PC-3 (cell line): ENCODE results near the gene ALPG. TPM values are rescaled to one million over a fixed set of nuclear protein-coding genes. Genes with fewer than 3 reads are reported as not detected.
"Not testable (repeated sequence)": the region's sequence is repeated elsewhere in the genome, so short reads cannot be mapped to it uniquely, and the experiment has no call there.

Experiments
- ATAC-seq: fragments of 200-7000 bp; cut with Tn5 transposase; 2 replicates; pipeline ENCODE4 v1.9.1; 2020; ENCODE audit warnings: mild to moderate bottlenecking, moderate library complexity
- BruUV-seq: library from RNA; stranded (reverse); fragments of 400-500 nt; replicated peaks from 2 replicates; lab custom pipeline; 2021; lab: Mats Ljungman, UMichigan
- CTCF ChIA-PET: fragments of 300-600 bp; sonication (Branson Sonifier 250); formaldehyde crosslinking; loops from one replicate; lab custom pipeline; 2022; ENCODE audit warnings: antibody characterized with exemption; lab: Charles Lee
- POLR2A ChIA-PET: fragments of 300-600 bp; sonication (Branson Sonifier 250); formaldehyde crosslinking; loops from one replicate; lab custom pipeline; 2022; ENCODE audit warnings: antibody characterized with exemption; ENCODE audit not compliant: unreplicated experiment; lab: Charles Lee
- DNase-seq: peaks from one replicate; pipeline ENCODE4 v3.0.0-alpha.2; 2015
- H2AFZ ChIP-seq: fragments of 300-600 bp; sonication (generic); 2 replicates; pipeline ENCODE4 v1.6.0; 2016; ENCODE audit warnings: antibody characterized with exemption, low read length
- H3F3A ChIP-seq: fragments of 300-600 bp; sonication (generic); one replicate; pipeline ENCODE4 v1.6.0; 2017; ENCODE audit warnings: antibody characterized with exemption, low read length, control low read depth, mild to moderate bottlenecking; ENCODE audit not compliant: unreplicated experiment
- H3K27ac ChIP-seq: fragments of 300-600 bp; sonication (generic); 2 replicates; pipeline ENCODE4 v1.5.1; 2016; ENCODE audit warnings: mild to moderate bottlenecking, low read length
- H3K27me3 ChIP-seq: fragments of 300-600 bp; sonication (generic); 2 replicates; pipeline ENCODE4 v1.6.1; 2016; ENCODE audit warnings: low read length, mixed read lengths
- H3K36me3 ChIP-seq: fragments of 300-600 bp; sonication (generic); 2 replicates; pipeline ENCODE4 v1.6.1; 2016; ENCODE audit warnings: low read depth, mixed run types, low read length, mixed read lengths
- H3K4me1 ChIP-seq: fragments of 300-600 bp; sonication (generic); 2 replicates; pipeline ENCODE4 v1.5.1; 2016; ENCODE audit warnings: low read length; ENCODE audit not compliant: insufficient read depth
- H3K4me2 ChIP-seq: fragments of 300-600 bp; sonication (generic); 2 replicates; pipeline ENCODE4 v1.6.0; 2016; ENCODE audit warnings: low read length
- H3K4me3 ChIP-seq: fragments of 300-600 bp; sonication (generic); 2 replicates; pipeline ENCODE4 v1.5.1; 2016; ENCODE audit warnings: mild to moderate bottlenecking, low read length, mixed read lengths
- H3K79me2 ChIP-seq: fragments of 300-600 bp; sonication (generic); 2 replicates; pipeline ENCODE4 v1.6.1; 2017; ENCODE audit warnings: low read length, mixed read lengths
- H3K9ac ChIP-seq: fragments of 300-600 bp; sonication (generic); 2 replicates; pipeline ENCODE4 v1.6.0; 2016; ENCODE audit warnings: mild to moderate bottlenecking, low read length
- H3K9me2 ChIP-seq: fragments of 300-600 bp; sonication (generic); replicated peaks from 2 replicates; pipeline ENCODE4 v1.6.1; 2016; ENCODE audit warnings: mixed run types, low read length, mixed read lengths
- H3K9me3 ChIP-seq: fragments of 300-600 bp; sonication (generic); 2 replicates; pipeline ENCODE4 v1.6.1; 2016; ENCODE audit warnings: low read length, mixed read lengths
- H4K20me1 ChIP-seq: fragments of 300-600 bp; sonication (generic); 2 replicates; pipeline ENCODE4 v1.6.1; 2016; ENCODE audit warnings: low read length, mixed read lengths
- EZH2 ChIP-seq: fragments of 300-600 bp; sonication (generic); IDR thresholded peaks from one replicate; pipeline ENCODE4 v1.6.1; 2017; ENCODE audit warnings: antibody characterized with exemption, mild to moderate bottlenecking, low read length; ENCODE audit not compliant: unreplicated experiment
- EZH2phosphoT487 ChIP-seq: fragments of 300-600 bp; sonication (generic); IDR thresholded peaks from 2 replicates; pipeline ENCODE4 v1.6.1; 2018; ENCODE audit warnings: mild to moderate bottlenecking, antibody characterized with exemption, low read length, borderline replicate concordance
- intact Hi-C: fragments of 100-400 bp; cut with micrococcal nuclease; formaldehyde crosslinking; loops from 2 replicates; pipeline ENCODE4 v1.9.0; 2023
- total RNA-seq: library from RNA; depleted of rRNA; stranded (reverse); fragments of >200 nt; gene quantifications from 2 replicates; pipeline ENCODE4 v1.2.3, GENCODE V29; 2014
- TF ChIP-seq, protein P1 (sequence below): fragments of 300-600 bp; sonication (generic); conservative IDR thresholded peaks from 2 replicates; pipeline ENCODE4 v1.5.1; 2017; ENCODE audit warnings: antibody characterized with exemption, low read depth, mild to moderate bottlenecking, low read length

Gene ALPG
- total RNA-seq, 1 experiment from 2014 or later = 0.18 TPM

DNA sequence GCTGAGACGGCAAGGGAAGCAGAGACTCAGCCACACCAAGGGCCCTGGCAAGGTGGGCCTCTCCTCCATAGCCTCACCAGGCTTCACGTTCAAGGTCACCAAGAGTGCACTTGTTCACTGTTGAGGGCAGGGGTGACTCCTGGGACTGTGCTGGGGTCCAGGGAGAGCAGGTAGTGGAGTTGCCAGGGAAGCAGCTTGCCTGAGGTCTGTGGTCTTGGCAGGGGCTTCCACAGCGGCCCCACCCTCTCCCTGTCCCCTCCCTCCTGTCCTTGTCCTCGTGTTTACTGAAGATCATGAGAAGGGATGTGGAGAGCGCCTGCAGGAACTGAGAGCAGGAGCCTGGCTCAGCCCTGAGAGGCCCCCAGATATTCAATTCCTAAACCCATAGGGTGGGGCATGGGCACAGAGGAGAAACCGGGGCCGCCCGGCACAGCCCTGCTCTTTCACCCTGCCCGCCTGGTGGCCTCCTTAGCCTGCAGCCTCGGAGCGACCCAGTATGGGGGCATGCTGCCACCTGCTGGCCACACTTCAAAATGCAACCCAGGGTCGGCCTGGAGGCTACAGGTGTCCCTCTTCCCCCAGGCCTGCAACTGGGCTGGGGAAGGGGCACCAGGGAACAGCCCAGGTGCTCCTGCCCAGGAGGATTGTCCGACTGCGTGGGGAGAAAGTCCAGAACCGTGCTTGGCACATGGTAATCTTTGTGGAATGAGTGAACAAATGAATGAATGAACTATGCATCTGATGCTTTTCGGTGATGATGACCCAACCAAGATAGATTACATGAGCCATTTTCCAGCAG lies 33.8 kb downstream of the ALPG start:
- CTCF ChIA-PET = interaction anchor here (1.1 kb wide), 1 partner anchor 54 kb away, joined by 10 read pairs; no protein-coding TSS in a partner anchor
- BruUV-seq, H4K20me1 ChIP-seq, H3F3A ChIP-seq, H3K36me3 ChIP-seq, H3K4me3 ChIP-seq, POLR2A ChIA-PET, H3K4me1 ChIP-seq, H3K9me3 ChIP-seq, H3K9ac ChIP-seq, H3K27me3 ChIP-seq, H3K27ac ChIP-seq, H3K9me2 ChIP-seq, H3K79me2 ChIP-seq: not testable (repeated sequence)
- Histone ChIP-seq H2AFZ (peak overlapping the region; percentile 48; the same call in 1 of the 2 replicates), H3K4me2 (peak overlapping the region; percentile 49)
- DNase-seq (peak; percentile 89), ATAC-seq (peak; percentile 78)
- TF ChIP-seq, protein P1, sequence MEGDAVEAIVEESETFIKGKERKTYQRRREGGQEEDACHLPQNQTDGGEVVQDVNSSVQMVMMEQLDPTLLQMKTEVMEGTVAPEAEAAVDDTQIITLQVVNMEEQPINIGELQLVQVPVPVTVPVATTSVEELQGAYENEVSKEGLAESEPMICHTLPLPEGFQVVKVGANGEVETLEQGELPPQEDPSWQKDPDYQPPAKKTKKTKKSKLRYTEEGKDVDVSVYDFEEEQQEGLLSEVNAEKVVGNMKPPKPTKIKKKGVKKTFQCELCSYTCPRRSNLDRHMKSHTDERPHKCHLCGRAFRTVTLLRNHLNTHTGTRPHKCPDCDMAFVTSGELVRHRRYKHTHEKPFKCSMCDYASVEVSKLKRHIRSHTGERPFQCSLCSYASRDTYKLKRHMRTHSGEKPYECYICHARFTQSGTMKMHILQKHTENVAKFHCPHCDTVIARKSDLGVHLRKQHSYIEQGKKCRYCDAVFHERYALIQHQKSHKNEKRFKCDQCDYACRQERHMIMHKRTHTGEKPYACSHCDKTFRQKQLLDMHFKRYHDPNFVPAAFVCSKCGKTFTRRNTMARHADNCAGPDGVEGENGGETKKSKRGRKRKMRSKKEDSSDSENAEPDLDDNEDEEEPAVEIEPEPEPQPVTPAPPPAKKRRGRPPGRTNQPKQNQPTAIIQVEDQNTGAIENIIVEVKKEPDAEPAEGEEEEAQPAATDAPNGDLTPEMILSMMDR = peak; percentile 85
- intact Hi-C loops = loop anchor here (1.0 to 2.0 kb wide), 4 partner anchors 55 to 588 kb away; no protein-coding TSS in a partner anchor

DNA sequence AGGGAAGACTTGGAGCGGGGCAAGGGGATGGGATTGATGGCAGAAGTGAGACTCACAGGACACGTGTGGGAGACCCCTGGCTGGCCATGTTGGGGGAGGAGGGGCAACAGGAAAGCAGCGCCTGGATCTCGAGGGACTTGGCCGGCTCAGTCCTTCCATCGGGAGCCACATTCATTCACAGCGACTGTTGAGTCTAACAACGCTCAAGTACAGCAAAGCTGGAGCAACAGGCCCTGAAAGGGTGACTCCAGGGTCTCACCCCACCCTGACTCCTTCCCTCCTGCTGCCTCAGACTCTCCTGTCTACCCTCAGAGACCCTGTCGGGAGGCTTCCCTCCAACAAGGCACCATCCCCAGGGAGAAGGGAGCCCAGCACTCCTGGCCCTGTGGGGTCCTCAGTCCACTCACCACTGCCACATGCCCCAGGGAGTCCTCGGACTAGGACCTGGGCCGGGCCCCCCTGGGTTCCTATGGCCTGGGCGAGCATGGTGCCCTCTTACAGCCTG lies 34.6 kb downstream of the ALPG start:
- Histone ChIP-seq H3F3A (no peaks in the 10 kb centered on the region), H3K4me1 (no peaks in the 10 kb centered on the region), H3K79me2 (no peaks in the 10 kb centered on the region), H3K36me3 (no peaks in the 10 kb centered on the region), H3K4me2 (no peak overlapping the region), H3K9me3 (no peaks in the 10 kb centered on the region), H3K4me3 (no peak overlapping the region), H3K9ac (no peak overlapping the region), H3K27me3 (no peaks in the 10 kb centered on the region), H4K20me1 (no peaks in the 10 kb centered on the region), H3K9me2 (no peaks in the 10 kb centered on the region), H3K27ac (no peak overlapping the region), H2AFZ (no peak overlapping the region)
- intact Hi-C loops = loop anchor here (2.0 kb wide), 1 partner anchor 588 kb away; no protein-coding TSS in a partner anchor
- ChIA-PET POLR2A (no interaction called here), CTCF (interaction anchor here (0.8 kb wide), 1 partner anchor 541 kb away, joined by 3 read pairs; no protein-coding TSS in a partner anchor)
- DNase-seq (no peak), ATAC-seq (no peak)
- no TSS peak for BruUV-seq
- TF ChIP-seq, protein P1 = no peak
- TF ChIP-seq EZH2phosphoT487 (no peak), EZH2 (no peak)

DNA sequence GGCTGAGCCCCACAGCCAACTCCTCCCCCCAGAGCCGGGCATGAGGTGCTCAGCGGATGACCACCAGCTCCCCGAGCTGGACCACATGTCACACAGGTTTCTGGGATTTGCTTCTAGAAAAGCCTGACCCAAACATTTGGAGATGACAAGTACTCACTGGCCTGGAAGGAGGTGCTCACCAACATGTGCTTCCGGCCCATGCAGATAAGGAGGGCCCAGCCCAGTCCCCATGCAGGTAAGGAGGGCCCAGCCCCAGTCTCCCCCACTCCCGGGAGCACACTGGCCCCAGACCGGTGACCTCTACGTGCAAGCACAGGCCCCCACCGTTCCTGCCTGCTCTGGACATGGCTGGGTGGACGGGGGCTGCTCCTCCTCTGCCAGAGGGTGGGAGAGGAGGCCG lies 35.3 kb downstream of the ALPG start:
- H3K9me2 ChIP-seq, H3K4me1 ChIP-seq, H3K4me2 ChIP-seq, H2AFZ ChIP-seq, H3K79me2 ChIP-seq, BruUV-seq, ATAC-seq, H3F3A ChIP-seq, H3K4me3 ChIP-seq, POLR2A ChIA-PET, H4K20me1 ChIP-seq, H3K27me3 ChIP-seq, H3K27ac ChIP-seq, DNase-seq, H3K9ac ChIP-seq, H3K36me3 ChIP-seq, H3K9me3 ChIP-seq: not testable (repeated sequence)
- intact Hi-C loops = loop anchor here (2.0 kb wide), 1 partner anchor 589 kb away; no protein-coding TSS in a partner anchor
- CTCF ChIA-PET = interaction anchor here (0.8 kb wide), 1 partner anchor 542 kb away, joined by 3 read pairs; no protein-coding TSS in a partner anchor

DNA sequence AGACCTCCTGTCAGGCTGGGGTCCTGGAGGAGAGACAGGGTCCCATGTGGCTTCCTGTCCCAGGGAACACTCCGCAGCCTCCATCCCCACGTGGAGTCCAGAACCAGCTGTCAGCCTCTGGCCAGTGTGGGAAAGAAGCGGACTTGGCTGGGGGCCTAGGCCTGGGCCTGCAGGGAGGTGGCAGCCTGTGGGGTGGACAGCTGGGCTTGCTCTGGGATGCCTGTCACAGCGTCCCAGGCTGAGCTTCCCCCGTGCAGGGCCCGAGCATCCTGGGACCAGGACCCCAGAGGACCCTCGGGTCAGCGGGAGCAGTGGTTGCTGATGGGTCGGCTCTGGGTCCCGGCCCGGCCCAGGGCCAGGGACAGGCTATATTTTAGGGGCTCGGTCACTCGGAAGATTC lies 35.8 kb downstream of the ALPG start:
- H3K36me3 ChIP-seq, DNase-seq, H3K4me2 ChIP-seq, H3K27me3 ChIP-seq, H3K27ac ChIP-seq, H3K9me2 ChIP-seq, H3K79me2 ChIP-seq, BruUV-seq, H3K9ac ChIP-seq, H3K4me3 ChIP-seq, H3F3A ChIP-seq, H3K4me1 ChIP-seq, intact Hi-C loops, H3K9me3 ChIP-seq, ATAC-seq, H2AFZ ChIP-seq, POLR2A ChIA-PET, H4K20me1 ChIP-seq, CTCF ChIA-PET: not testable (repeated sequence)

DNA sequence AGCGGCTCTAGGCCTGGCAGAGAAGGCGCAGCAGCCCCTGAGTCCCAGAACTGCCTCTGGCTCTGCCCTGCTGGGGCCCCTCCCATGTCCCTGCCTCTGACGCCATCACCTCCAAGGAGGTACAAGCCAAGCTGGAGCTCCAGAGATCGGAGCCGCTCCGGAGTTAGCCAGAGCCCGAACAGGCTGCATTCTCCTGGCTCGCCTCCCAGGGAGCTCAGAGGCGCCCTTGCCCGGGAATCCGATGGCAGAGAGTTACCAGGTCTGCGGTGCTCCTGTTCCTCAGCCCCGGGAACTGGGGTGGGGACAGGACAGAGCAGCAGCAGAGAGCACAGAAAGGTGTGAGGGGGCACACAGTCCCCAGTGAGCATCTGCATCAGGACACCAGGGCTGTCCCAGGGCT lies 36.4 kb downstream of the ALPG start:
- intact Hi-C loops, H4K20me1 ChIP-seq, H3K9me2 ChIP-seq, ATAC-seq, H3K4me1 ChIP-seq, H3K79me2 ChIP-seq, H3K9ac ChIP-seq, POLR2A ChIA-PET, DNase-seq, H3K4me2 ChIP-seq, H3K27ac ChIP-seq, H3K4me3 ChIP-seq, H3K9me3 ChIP-seq, H3F3A ChIP-seq, BruUV-seq, H3K27me3 ChIP-seq, CTCF ChIA-PET, H2AFZ ChIP-seq, H3K36me3 ChIP-seq: not testable (repeated sequence)
